ENCODE data around the gene SV2C.

The SV2C gene

GRCh38 chr5:76224898-76225297 lies 141.7 kb downstream of the SV2C start:
- Mint-ChIP-seq H3K27me3 (ENCODE audit: low read depth) (peaks cover 6% of the 10 kb centered on the region), H3K36me3 (ENCODE audit: low read depth) (no peaks in the 10 kb centered on the region), H3K27ac (no peak overlapping the region), H3K4me1 (no peaks in the 10 kb centered on the region), H3K9me3 (peaks cover 2% of the 10 kb centered on the region), H3K4me3 (no peak overlapping the region)
- TF ChIP-seq CTCF (IDR thresholded peaks at IDR 0.05; ENCODE audit: unreplicated experiment in 3 of 3): no peak

GRCh38 chr5:76225336-76225735 lies 142.2 kb downstream of the SV2C start:
- no peak for TF ChIP-seq CTCF (IDR thresholded peaks at IDR 0.05; ENCODE audit: unreplicated experiment in 3 of 3)
- peaks cover 8% of the 10 kb centered on the region for H3K27me3 Mint-ChIP-seq (ENCODE audit: low read depth)
- H3K27ac Mint-ChIP-seq: no peak overlapping the region
- H3K4me1 Mint-ChIP-seq: no peaks in the 10 kb centered on the region
- H3K36me3 Mint-ChIP-seq (ENCODE audit: low read depth): no peaks in the 10 kb centered on the region
- no peak overlapping the region for H3K4me3 Mint-ChIP-seq
- H3K9me3 Mint-ChIP-seq: peaks cover 6% of the 10 kb centered on the region

GRCh38 chr5:76229900-76230299 lies 146.7 kb downstream of the SV2C start:
- TF ChIP-seq CTCF (IDR thresholded peaks at IDR 0.05; ENCODE audit: unreplicated experiment in 3 of 3): no peak
- peaks cover 6% of the 10 kb centered on the region for H3K9me3 Mint-ChIP-seq
- H3K27me3 Mint-ChIP-seq (ENCODE audit: low read depth): peaks cover 10% of the 10 kb centered on the region
- H3K4me1 Mint-ChIP-seq: peaks cover 5% of the 10 kb centered on the region
- H3K4me3 Mint-ChIP-seq: no peak overlapping the region
- H3K36me3 Mint-ChIP-seq (ENCODE audit: low read depth): no peaks in the 10 kb centered on the region
- no peak overlapping the region for H3K27ac Mint-ChIP-seq

- H3K27ac Mint-ChIP-seq: no peak overlapping the region
- no peaks in the 10 kb centered on the region for H3K36me3 Mint-ChIP-seq (ENCODE audit: low read depth)
- peaks cover 8% of the 10 kb centered on the region for H3K4me1 Mint-ChIP-seq
- H3K4me3 Mint-ChIP-seq: no peak overlapping the region
- H3K27me3 Mint-ChIP-seq (ENCODE audit: low read depth): peaks cover 10% of the 10 kb centered on the region
- H3K9me3 Mint-ChIP-seq: peaks cover 6% of the 10 kb centered on the region
- no peak for TF ChIP-seq CTCF (IDR thresholded peaks at IDR 0.05; ENCODE audit: unreplicated experiment in 3 of 3)
Observed at GRCh38 chr5:76230711-76231285, 147.6 kb downstream of the SV2C start.

GRCh38 chr5:76234665-76235064 lies 151.5 kb downstream of the SV2C start:
- Mint-ChIP-seq H3K27ac (peak overlapping the region in 1 of 3 experiments; percentile 6), H3K36me3 (ENCODE audit: low read depth) (no peaks in the 10 kb centered on the region), H3K4me1 (peaks cover 8% of the 10 kb centered on the region), H3K9me3 (peaks cover 11% of the 10 kb centered on the region), H3K27me3 (ENCODE audit: low read depth) (peaks cover 4% of the 10 kb centered on the region), H3K4me3 (no peak overlapping the region)
- no peak for TF ChIP-seq CTCF (IDR thresholded peaks at IDR 0.05; ENCODE audit: unreplicated experiment in 3 of 3)

GRCh38 chr5:76236684-76237083 lies 153.5 kb downstream of the SV2C start:
- peaks cover 5% of the 10 kb centered on the region for H3K9me3 Mint-ChIP-seq
- no peak overlapping the region for H3K4me3 Mint-ChIP-seq
- no peak overlapping the region for H3K27ac Mint-ChIP-seq
- TF ChIP-seq CTCF (IDR thresholded peaks at IDR 0.05; ENCODE audit: unreplicated experiment in 3 of 3): no peak
- H3K36me3 Mint-ChIP-seq (ENCODE audit: low read depth): no peaks in the 10 kb centered on the region
- no peaks in the 10 kb centered on the region for H3K27me3 Mint-ChIP-seq (ENCODE audit: low read depth)
- peaks cover 15% of the 10 kb centered on the region for H3K4me1 Mint-ChIP-seq

Measured in nephron (organoid).